Measurements from ENCODE around the gene MYZAP.

MYZAP gene

DNA sequence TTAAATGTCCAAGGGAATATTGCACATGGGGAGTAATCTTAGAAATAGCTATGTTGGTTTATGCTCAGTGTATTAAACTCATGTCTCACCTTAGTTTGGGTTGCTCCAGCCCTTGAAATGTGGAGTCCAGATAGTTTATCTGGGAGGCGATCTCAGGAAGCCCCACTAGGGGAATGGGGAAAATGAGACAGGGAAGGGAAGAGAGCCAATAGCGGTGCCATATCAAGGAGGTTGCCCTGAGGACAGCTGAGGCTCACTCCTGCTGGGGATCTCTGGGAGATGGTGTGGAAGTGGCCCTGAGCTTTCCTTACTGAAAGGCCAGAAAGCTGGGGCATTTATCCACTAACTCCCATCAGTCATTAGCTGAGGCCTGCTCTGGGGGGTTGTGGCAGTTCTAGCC, 71.6 kb downstream of the MYZAP start:
- Histone ChIP-seq H3K27me3 (ENCODE audit: insufficient read depth, poor library complexity, severe bottlenecking) (peaks cover 7% of the 10 kb centered on the region), H3K27ac (replicated peaks) (no peak overlapping the region), H3K4me3 (replicated peaks; ENCODE audit: insufficient read depth, low read length) (no peak overlapping the region)
- TF ChIP-seq GABPA (IDR thresholded peaks at IDR 0.05; ENCODE audit: low read depth): no peak
- TF ChIP-seq SPI1 (IDR thresholded peaks at IDR 0.05; ENCODE audit: borderline replicate concordance, low read depth): no peak
- no peak for TF ChIP-seq POLR2AphosphoS5 (IDR thresholded peaks at IDR 0.05; ENCODE audit: low read depth)
- TF ChIP-seq, protein P1, sequence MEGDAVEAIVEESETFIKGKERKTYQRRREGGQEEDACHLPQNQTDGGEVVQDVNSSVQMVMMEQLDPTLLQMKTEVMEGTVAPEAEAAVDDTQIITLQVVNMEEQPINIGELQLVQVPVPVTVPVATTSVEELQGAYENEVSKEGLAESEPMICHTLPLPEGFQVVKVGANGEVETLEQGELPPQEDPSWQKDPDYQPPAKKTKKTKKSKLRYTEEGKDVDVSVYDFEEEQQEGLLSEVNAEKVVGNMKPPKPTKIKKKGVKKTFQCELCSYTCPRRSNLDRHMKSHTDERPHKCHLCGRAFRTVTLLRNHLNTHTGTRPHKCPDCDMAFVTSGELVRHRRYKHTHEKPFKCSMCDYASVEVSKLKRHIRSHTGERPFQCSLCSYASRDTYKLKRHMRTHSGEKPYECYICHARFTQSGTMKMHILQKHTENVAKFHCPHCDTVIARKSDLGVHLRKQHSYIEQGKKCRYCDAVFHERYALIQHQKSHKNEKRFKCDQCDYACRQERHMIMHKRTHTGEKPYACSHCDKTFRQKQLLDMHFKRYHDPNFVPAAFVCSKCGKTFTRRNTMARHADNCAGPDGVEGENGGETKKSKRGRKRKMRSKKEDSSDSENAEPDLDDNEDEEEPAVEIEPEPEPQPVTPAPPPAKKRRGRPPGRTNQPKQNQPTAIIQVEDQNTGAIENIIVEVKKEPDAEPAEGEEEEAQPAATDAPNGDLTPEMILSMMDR (IDR thresholded peaks at IDR 0.05; ENCODE audit: insufficient read depth, low read length): no peak
- TF ChIP-seq, protein P2, sequence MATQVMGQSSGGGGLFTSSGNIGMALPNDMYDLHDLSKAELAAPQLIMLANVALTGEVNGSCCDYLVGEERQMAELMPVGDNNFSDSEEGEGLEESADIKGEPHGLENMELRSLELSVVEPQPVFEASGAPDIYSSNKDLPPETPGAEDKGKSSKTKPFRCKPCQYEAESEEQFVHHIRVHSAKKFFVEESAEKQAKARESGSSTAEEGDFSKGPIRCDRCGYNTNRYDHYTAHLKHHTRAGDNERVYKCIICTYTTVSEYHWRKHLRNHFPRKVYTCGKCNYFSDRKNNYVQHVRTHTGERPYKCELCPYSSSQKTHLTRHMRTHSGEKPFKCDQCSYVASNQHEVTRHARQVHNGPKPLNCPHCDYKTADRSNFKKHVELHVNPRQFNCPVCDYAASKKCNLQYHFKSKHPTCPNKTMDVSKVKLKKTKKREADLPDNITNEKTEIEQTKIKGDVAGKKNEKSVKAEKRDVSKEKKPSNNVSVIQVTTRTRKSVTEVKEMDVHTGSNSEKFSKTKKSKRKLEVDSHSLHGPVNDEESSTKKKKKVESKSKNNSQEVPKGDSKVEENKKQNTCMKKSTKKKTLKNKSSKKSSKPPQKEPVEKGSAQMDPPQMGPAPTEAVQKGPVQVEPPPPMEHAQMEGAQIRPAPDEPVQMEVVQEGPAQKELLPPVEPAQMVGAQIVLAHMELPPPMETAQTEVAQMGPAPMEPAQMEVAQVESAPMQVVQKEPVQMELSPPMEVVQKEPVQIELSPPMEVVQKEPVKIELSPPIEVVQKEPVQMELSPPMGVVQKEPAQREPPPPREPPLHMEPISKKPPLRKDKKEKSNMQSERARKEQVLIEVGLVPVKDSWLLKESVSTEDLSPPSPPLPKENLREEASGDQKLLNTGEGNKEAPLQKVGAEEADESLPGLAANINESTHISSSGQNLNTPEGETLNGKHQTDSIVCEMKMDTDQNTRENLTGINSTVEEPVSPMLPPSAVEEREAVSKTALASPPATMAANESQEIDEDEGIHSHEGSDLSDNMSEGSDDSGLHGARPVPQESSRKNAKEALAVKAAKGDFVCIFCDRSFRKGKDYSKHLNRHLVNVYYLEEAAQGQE (IDR thresholded peaks at IDR 0.05; ENCODE audit: insufficient replicate concordance, low read depth): no peak
- no peak for DNase-seq (ENCODE audit: low read depth in 1 of 2, low spot score in 1 of 2)

DNA sequence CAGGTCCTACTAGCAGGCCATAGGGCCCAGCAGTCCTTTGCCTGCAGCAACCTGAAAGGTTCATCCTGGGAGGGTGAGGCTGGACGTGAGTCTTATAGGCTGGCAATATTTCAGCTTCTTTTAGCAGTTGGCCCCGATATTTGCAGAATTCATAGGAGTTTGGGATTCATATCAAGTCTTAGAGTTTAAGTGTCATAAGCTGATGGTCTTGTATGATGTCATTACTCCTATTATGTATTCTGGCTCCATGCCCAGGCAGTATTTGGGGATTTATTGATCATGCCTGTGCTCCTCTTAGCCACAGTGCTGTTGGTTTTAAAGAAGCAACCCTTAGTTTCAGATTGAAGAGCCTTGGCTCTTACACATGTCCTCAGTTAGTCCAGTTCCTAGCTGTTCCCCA, 73.5 kb downstream of the MYZAP start:
- DNase-seq (ENCODE audit: low read depth in 1 of 2, low spot score in 1 of 2): no peak
- TF ChIP-seq POLR2AphosphoS5 (IDR thresholded peaks at IDR 0.05; ENCODE audit: low read depth): no peak
- TF ChIP-seq, protein P1 (IDR thresholded peaks at IDR 0.05; ENCODE audit: insufficient read depth, low read length): no peak
- TF ChIP-seq SPI1 (IDR thresholded peaks at IDR 0.05; ENCODE audit: borderline replicate concordance, low read depth): no peak
- TF ChIP-seq GABPA (IDR thresholded peaks at IDR 0.05; ENCODE audit: low read depth): no peak
- peaks cover 4% of the 10 kb centered on the region for H3K27me3 ChIP-seq (ENCODE audit: insufficient read depth, poor library complexity, severe bottlenecking)
- H3K4me3 ChIP-seq (replicated peaks; ENCODE audit: insufficient read depth, low read length): no peak overlapping the region
- H3K27ac ChIP-seq (replicated peaks): no peak overlapping the region

DNA sequence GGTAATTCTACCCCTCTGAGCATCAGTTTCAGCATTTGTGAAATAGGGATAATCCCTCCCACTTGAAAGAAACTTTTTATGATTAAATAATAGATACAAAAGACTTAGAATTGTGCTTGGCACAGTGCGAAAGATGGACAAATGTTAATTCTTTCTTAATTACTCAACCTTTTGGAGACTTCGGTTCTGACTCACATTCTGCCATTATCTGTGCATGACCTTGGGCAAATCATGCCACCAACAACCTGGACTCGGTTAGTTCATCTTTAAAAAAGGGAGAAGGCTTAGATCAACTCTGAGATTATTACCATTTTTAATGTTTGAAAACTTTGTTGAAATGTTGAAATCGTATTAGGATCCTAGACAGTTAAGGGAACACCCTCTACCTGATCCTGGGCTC, 74.2 kb downstream of the MYZAP start:
- H3K27me3 ChIP-seq (ENCODE audit: insufficient read depth, poor library complexity, severe bottlenecking): peaks cover 2% of the 10 kb centered on the region
- no peak overlapping the region for H3K4me3 ChIP-seq (replicated peaks; ENCODE audit: insufficient read depth, low read length)
- no peak overlapping the region for H3K27ac ChIP-seq (replicated peaks)
- no peak for DNase-seq (ENCODE audit: low read depth in 1 of 2, low spot score in 1 of 2)
- TF ChIP-seq, protein P2 (IDR thresholded peaks at IDR 0.05; ENCODE audit: insufficient replicate concordance, low read depth): no peak
- no peak for TF ChIP-seq GABPA (IDR thresholded peaks at IDR 0.05; ENCODE audit: low read depth)
- TF ChIP-seq SPI1 (IDR thresholded peaks at IDR 0.05; ENCODE audit: borderline replicate concordance, low read depth): no peak
- TF ChIP-seq, protein P1 (IDR thresholded peaks at IDR 0.05; ENCODE audit: insufficient read depth, low read length): no peak

DNA sequence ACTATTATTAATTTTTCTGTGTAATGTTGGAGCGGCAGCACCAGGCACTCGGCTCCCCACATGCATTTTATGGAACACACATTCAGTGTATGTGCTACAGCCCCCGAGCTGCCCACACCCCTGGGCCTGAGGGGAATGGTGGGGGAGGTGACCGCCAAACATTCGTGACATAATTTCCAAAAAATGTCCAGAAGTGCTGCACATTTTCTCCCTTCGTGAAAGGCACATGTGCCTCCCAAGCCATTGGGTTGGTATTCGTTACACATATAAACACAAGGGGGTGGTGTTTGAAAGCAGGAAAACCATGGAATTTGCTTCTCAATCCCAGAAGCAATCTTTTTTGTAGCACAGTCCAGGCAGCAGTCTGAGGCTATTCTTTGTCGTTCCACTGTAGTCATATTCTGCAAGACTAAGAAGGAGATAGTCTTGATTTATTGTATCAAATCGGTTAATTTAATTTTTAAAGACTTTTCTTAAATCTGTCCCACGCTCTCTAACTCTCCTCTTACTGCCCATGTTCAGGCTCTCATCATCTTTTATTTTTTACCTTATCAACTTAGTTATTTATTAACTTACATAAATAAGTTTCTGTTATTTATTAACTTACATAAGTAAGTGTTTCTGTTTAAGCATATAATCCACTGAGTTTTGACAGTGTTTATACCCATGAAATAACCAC, 75.6 kb downstream of the MYZAP start:
- TF ChIP-seq POLR2AphosphoS5 (IDR thresholded peaks at IDR 0.05; ENCODE audit: low read depth) (no peak), SPI1 (IDR thresholded peaks at IDR 0.05; ENCODE audit: borderline replicate concordance, low read depth) (no peak), GABPA (IDR thresholded peaks at IDR 0.05; ENCODE audit: low read depth) (no peak)
- TF ChIP-seq, protein P2 (IDR thresholded peaks at IDR 0.05; ENCODE audit: insufficient replicate concordance, low read depth): no peak
- TF ChIP-seq, protein P1 (IDR thresholded peaks at IDR 0.05; ENCODE audit: insufficient read depth, low read length): no peak
- H3K27ac ChIP-seq (replicated peaks): no peak overlapping the region
- no peak overlapping the region for H3K4me3 ChIP-seq (replicated peaks; ENCODE audit: insufficient read depth, low read length)
- no peak for DNase-seq (ENCODE audit: low read depth in 1 of 2, low spot score in 1 of 2)
- H3K27me3 ChIP-seq (ENCODE audit: insufficient read depth, poor library complexity, severe bottlenecking): peaks cover 6% of the 10 kb centered on the region

All from HL-60 (cell line).